HG02943 (cell line): ENCODE results near the gene FTL.
"Not testable (repeated sequence)": the region's sequence is repeated elsewhere in the genome, so short reads cannot be mapped to it uniquely, and the experiment has no call there.

Experiments
- ATAC-seq: cut with Tn5 transposase; IDR thresholded peaks from one replicate; pipeline ENCODE4 v1.9.1; 2021; ENCODE audit warnings: mild to moderate bottlenecking, low read depth, moderate library complexity; ENCODE audit not compliant: unreplicated experiment

Gene FTL

GRCh38 chr19:48965040-48965805 is at the start of gene FTL:
TSS of gene FTL (plus strand) at chr19:48965309. CDS start at chr19:48965508, 199 bp downstream.
- ATAC-seq = peak; percentile 55

DNA sequence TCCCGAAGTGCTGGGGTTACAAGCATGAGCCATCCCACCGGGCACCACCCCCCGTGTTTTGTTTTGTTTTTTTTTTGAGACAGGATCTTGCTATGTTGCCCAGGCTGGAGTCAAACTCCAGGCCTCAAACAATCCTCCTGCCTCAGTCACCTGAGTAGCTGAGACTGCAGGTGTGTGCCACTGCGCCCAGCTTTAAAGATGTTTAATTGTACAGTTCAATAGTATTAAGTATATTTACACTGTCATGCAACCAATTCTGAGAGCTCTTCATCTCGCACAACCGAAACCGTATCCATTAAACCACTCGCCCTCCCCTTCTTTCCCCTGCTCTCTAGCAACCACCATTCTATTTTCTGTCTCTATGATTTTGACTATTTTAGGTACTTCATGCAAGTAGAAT is 49.4 kb upstream of the FTL start:
- ATAC-seq = no peak

DNA sequence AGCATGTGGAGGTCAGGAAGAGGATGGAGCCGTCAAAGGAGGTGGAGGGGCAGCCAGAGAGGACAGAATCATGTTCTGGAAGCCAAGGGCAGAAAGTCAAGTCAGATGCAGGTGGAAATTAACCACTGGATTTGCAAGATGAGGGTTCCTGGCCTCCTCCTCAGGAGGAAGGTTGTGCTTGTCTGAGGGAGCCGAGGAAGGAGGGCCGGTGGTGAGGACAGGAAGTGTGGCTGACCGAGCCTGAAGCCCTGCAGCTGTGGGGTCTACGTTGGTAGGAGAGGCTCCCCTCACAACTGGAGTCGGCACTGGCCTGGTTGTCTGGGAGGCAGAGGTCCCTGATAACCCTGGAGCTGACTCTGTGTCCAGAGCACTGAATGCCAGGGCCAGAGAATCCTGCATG is 47.0 kb upstream of the FTL start:
- no peak for ATAC-seq

- no peak for ATAC-seq
Observed at GRCh38 chr19:48918801-48919247, 46.3 kb upstream of the FTL start.

GRCh38 chr19:48919271-48919670 is 45.8 kb upstream of the FTL start:
- ATAC-seq = not testable (repeated sequence)

- no peak for ATAC-seq
Observed at GRCh38 chr19:48920949-48921348, 44.2 kb upstream of the FTL start.

DNA sequence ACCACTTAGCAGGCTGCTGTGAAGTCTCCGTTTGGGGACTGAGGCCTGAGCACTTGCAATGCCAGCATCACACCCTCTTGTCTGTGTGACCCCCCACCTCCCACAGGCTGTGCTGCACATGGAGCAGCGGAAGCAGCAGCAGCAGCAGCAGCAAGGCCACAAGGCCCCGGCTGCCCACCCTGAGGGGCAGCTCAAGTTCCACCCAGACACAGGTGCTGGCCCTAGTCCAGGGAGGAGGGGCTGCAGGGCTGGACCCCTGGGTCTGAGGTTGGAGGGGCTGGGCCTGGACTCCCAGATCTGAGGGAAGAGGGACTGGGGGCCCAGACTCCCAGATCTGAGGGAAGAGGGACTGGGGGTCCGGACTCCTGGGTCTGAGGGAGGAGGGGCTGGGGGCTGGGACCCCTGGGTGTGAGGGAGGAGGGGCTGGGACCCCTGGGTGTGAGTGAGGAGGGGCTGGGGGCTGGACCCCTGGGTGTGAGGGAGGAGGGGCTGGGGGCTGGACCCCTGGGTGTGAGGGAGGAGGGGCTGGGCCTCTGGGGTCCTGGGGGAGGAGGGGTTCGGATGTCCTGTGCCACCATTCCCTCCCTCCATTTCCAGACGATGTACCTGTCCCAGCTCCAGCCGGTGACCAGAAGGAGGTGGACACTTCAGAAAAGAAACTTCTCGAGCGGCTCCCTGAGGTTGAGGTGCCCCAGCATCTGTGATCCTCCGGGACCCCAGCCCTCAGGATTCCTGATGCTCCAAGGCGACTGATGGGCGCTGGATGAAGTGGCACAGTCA is 43.2 kb upstream of the FTL start:
- ATAC-seq = no peak

DNA sequence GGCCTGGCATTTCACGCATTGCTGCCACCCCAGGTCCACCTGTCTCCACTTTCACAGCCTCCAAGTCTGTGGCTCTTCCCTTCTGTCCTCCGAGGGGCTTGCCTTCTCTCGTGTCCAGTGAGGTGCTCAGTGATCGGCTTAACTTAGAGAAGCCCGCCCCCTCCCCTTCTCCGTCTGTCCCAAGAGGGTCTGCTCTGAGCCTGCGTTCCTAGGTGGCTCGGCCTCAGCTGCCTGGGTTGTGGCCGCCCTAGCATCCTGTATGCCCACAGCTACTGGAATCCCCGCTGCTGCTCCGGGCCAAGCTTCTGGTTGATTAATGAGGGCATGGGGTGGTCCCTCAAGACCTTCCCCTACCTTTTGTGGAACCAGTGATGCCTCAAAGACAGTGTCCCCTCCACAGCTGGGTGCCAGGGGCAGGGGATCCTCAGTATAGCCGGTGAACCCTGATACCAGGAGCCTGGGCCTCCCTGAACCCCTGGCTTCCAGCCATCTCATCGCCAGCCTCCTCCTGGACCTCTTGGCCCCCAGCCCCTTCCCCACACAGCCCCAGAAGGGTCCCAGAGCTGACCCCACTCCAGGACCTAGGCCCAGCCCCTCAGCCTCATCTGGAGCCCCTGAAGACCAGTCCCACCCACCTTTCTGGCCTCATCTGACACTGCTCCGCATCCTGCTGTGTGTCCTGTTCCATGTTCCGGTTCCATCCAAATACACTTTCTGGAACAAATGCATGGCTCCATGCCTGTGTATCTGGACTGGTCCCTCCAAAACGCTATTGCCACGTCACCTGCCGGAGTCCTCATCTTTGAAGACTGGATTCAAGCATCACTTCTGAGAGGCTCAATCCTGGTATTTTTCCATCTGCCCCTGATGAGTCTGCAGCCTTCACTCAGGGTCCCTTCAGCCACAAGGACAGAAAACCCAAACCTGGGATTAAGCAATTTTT is 42.3 kb upstream of the FTL start:
- no peak for ATAC-seq

GRCh38 chr19:48925240-48925843 is 39.8 kb upstream of the FTL start:
- ATAC-seq = no peak

- ATAC-seq = not testable (repeated sequence)
Observed at GRCh38 chr19:48925890-48926289, 39.2 kb upstream of the FTL start.

- ATAC-seq = no peak
Observed at GRCh38 chr19:48926909-48927308, 38.2 kb upstream of the FTL start.

GRCh38 chr19:48927692-48928091 is 37.4 kb upstream of the FTL start:
- ATAC-seq = not testable (repeated sequence)

- no peak for ATAC-seq
Observed at GRCh38 chr19:48928164-48929025, 36.7 kb upstream of the FTL start.

GRCh38 chr19:48933382-48933932 is 31.7 kb upstream of the FTL start, which contains the start of gene DHDH:
TSS of gene DHDH (plus strand) at chr19:48933699. CDS start at chr19:48933722, 23 bp downstream.
- ATAC-seq = no peak

DNA sequence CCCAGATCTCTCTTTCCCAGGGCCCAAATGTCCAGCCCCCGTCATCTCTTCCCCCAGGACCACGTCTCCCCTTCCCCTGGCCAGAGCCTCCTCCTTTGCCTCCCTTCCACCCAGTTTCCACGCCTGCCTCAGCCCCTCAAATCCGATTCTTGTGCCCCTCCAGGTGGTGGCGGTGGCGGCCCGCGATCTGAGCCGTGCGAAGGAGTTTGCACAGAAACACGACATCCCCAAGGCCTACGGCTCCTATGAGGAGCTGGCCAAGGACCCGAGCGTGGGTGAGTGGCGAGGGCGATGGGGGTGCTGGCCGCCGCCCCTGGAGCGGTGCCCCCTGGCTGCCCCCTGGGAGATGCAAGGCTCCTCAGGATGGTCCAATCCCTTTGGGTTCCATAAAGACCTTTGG is 30.3 kb upstream of the FTL start:
- ATAC-seq = no peak

DNA sequence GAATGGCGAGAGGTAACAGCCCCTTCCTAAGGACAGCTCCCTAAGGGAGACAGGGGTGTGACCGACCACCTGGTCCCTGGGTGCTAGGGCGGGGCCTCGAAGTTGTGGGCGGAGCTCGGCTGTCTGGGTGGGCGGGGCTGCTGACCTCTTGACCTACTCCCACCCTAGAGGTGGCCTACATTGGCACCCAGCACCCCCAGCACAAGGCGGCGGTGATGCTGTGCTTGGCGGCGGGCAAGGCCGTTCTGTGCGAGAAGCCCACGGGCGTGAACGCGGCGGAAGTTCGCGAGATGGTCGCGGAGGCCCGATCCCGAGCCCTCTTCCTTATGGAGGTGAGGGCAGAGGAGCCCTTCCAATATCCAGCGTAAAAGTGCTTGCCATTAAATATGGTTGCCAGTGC is 29.2 kb upstream of the FTL start:
- ATAC-seq = no peak

- no peak for ATAC-seq
Observed at GRCh38 chr19:48938256-48938655, 26.9 kb upstream of the FTL start.

- no peak for ATAC-seq
Observed at GRCh38 chr19:48940902-48941301, 24.2 kb upstream of the FTL start.

DNA sequence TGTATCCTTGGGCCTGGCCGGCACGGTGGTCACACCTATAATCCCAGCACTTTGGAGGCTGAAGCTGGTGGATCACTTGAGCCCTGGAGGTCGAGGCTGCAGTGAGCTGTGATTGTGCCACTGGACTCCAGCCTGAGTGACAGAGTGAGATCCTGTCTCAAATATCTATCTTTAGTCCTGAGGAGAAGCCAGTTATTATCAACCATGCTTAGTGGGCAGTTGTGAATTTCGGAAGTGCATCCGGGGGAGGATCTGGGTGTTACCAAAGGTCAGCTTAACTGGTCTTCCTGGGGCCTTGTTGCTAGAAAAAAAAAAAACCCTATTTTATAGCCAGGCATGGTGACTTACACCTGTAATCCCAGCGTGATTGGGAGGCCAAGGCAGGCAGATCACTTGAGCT is 22.0 kb upstream of the FTL start:
- ATAC-seq = no peak
